DOHH2 (cell line): ENCODE data around the gene RMI2.

ENCODE experiments used
- H3F3A ChIP-seq: fragments of 200-600 bp; sonication (generic), shearing (Covaris generic); 2 replicates; pipeline ENCODE4 v1.6.0; 2016; ENCODE audit warnings: antibody characterized with exemption, mild to moderate bottlenecking; ENCODE audit not compliant: control insufficient read depth, insufficient read depth
- H3K27ac ChIP-seq: fragments of 200-600 bp; sonication (generic); 2 replicates; pipeline ENCODE4 v1.5.1; 2014; ENCODE audit warnings: low read depth, mild to moderate bottlenecking, low read length, moderate library complexity
- H3K27me3 ChIP-seq: fragments of 200-600 bp; sonication (generic); 2 replicates; pipeline ENCODE4 v1.6.1; 2014; ENCODE audit warnings: mild to moderate bottlenecking, low read length, mixed read lengths; ENCODE audit not compliant: control insufficient read depth
- H3K36me3 ChIP-seq: fragments of 200-600 bp; sonication (generic); 2 replicates; pipeline ENCODE4 v1.6.1; 2014; ENCODE audit warnings: mild to moderate bottlenecking, low read length, moderate library complexity, mixed read lengths; ENCODE audit not compliant: control insufficient read depth
- H3K4me1 ChIP-seq: fragments of 200-600 bp; sonication (generic); 2 replicates; pipeline ENCODE4 v1.6.1; 2014; ENCODE audit warnings: mild to moderate bottlenecking, low read length, mixed read lengths; ENCODE audit not compliant: control insufficient read depth
- H3K4me2 ChIP-seq: fragments of 200-600 bp; sonication (generic); 2 replicates; pipeline ENCODE4 v1.6.0; 2014; ENCODE audit warnings: mild to moderate bottlenecking, low read length, moderate library complexity
- H3K4me3 ChIP-seq: fragments of 200-600 bp; sonication (generic); 2 replicates; pipeline ENCODE4 v1.5.1; 2014; ENCODE audit warnings: mild to moderate bottlenecking, low read length, mixed read lengths
- H3K79me2 ChIP-seq: fragments of 200-600 bp; sonication (generic); 2 replicates; pipeline ENCODE4 v1.6.1; 2014; ENCODE audit warnings: mild to moderate bottlenecking, low read length, mixed read lengths; ENCODE audit not compliant: control insufficient read depth
- H3K9me2 ChIP-seq: fragments of 200-600 bp; sonication (generic); replicated peaks from 2 replicates; pipeline ENCODE4 v1.6.1; 2014; ENCODE audit warnings: mild to moderate bottlenecking, low read length, mixed read lengths; ENCODE audit not compliant: control insufficient read depth
- H3K9me3 ChIP-seq: fragments of 200-600 bp; sonication (generic); 2 replicates; pipeline ENCODE4 v1.6.1; 2014; ENCODE audit warnings: antibody characterized with exemption, low read length, mixed read lengths; ENCODE audit not compliant: control insufficient read depth, insufficient read depth
- H4K20me1 ChIP-seq: fragments of 200-600 bp; sonication (generic); 2 replicates; pipeline ENCODE4 v1.6.0; 2014; ENCODE audit warnings: low read depth, mild to moderate bottlenecking, antibody characterized with exemption, low read length, moderate library complexity; ENCODE audit not compliant: control insufficient read depth, insufficient read depth
- EZH2phosphoT487 ChIP-seq: fragments of 200-600 bp; sonication (generic); IDR thresholded peaks from 2 replicates; pipeline ENCODE4 v1.6.1; 2017; ENCODE audit warnings: borderline replicate concordance, mild to moderate bottlenecking, antibody characterized with exemption, low read length, moderate library complexity, mixed read lengths
- TF ChIP-seq, protein P1 (sequence below): fragments of 200-600 bp; sonication (generic); IDR thresholded peaks from one replicate; pipeline ENCODE4 v1.5.1; 2014; ENCODE audit warnings: antibody characterized with exemption, mild to moderate bottlenecking, low read depth, low read length; ENCODE audit not compliant: poor library complexity, severe bottlenecking

RMI2 gene

DNA sequence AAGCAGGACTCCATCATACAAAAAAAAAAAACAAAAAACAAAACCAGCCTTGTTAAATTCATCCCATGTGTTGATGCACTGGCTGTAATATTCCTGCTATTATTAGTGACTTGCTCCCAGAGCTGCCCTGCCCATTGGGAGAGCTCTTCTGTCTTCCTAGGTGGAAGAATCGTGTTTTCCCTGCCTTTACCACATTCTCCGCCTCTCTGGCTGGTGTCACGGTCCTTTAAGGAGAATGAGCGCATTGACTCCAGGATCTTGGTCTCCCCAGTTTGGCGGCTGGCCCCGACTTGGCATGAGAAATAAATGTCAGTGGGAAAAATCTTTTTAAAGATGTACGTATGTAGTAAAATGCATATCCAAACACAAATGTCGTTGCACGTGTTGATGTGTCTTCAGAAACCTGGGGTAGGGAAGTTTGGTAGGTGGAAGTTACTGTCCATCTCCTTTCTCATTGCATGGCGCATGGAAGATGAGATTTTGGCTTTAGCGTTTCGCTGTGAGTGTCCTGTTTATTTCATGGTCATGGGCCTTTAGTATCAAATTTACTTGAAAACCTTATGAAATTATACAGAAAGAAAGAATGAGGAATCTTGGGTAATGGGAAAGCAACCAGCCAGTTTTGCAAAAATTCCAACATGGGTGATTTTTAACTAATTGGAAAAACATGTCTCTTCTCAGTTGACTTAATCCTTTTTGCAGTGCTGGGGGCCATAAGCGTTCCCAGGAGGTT is 15.5 kb downstream of the RMI2 start:
- no peak for TF ChIP-seq EZH2phosphoT487
- TF ChIP-seq, protein P1, sequence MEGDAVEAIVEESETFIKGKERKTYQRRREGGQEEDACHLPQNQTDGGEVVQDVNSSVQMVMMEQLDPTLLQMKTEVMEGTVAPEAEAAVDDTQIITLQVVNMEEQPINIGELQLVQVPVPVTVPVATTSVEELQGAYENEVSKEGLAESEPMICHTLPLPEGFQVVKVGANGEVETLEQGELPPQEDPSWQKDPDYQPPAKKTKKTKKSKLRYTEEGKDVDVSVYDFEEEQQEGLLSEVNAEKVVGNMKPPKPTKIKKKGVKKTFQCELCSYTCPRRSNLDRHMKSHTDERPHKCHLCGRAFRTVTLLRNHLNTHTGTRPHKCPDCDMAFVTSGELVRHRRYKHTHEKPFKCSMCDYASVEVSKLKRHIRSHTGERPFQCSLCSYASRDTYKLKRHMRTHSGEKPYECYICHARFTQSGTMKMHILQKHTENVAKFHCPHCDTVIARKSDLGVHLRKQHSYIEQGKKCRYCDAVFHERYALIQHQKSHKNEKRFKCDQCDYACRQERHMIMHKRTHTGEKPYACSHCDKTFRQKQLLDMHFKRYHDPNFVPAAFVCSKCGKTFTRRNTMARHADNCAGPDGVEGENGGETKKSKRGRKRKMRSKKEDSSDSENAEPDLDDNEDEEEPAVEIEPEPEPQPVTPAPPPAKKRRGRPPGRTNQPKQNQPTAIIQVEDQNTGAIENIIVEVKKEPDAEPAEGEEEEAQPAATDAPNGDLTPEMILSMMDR = no peak
- H3K36me3 ChIP-seq = peaks cover 2% of the 10 kb centered on the region
- H3K79me2 ChIP-seq = no peaks in the 10 kb centered on the region
- no peaks in the 10 kb centered on the region; the same call in 1 of the 2 replicates for H4K20me1 ChIP-seq
- H3K4me2 ChIP-seq = peak overlapping the region; percentile 77
- H3K9me3 ChIP-seq = no peaks in the 10 kb centered on the region
- H3K9me2 ChIP-seq = no peaks in the 10 kb centered on the region
- peak overlapping the region; percentile 58; the same call in 1 of the 2 replicates for H3K4me3 ChIP-seq
- peaks cover 65% of the 10 kb centered on the region for H3K4me1 ChIP-seq
- H3K27ac ChIP-seq = no peak overlapping the region
- peaks cover 61% of the 10 kb centered on the region for H3K27me3 ChIP-seq
- 0 out of 2 replicates have a peak, but pooled peaks cover 3% of the 10 kb centered on the region for H3F3A ChIP-seq

DNA sequence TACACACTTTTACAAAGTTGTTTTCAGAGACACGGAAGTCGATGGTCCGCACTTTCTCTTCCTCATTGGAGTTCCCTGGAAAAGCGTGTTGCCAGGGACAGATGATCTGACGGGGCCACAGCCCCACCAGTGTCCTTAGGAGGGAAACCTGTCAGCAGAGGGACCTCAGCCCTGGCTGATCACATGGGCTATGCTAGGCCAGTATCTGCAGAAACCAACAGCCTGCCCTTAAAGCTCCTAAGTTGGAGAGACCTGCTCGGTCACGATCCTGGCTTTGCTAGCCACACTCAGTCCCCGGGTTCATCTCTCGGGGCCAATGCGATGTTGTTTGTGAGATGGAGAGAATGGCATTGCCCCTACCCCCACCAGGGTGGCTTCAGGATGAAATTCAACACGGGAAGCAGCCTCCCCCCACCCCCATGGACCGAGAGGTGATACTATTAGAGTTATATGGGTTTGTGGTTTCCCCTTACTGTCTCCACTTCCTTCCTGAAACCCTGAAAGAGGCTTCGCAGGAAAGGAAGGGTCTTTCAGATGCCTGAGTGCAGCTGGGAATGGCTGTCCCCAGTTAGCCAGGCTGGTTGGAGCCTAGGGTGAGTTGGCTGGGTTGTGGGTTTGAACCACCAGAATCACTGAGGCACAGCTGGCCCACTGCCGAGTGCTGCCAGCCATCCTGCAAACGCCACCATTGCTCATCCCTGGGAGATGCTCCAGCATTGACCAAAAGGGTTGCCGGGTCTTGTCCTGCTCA is 16.6 kb downstream of the RMI2 start:
- Histone ChIP-seq H3K27me3 (peaks cover 62% of the 10 kb centered on the region), H3K9me3 (no peaks in the 10 kb centered on the region), H3K36me3 (no peaks in the 10 kb centered on the region), H4K20me1 (no peaks in the 10 kb centered on the region; the same call in 1 of the 2 replicates), H3K4me1 (peaks cover 61% of the 10 kb centered on the region), H3K79me2 (no peaks in the 10 kb centered on the region), H3K4me3 (peak overlapping the region; percentile 58), H3K4me2 (peak overlapping the region; percentile 77), H3K9me2 (no peaks in the 10 kb centered on the region), H3F3A (0 out of 2 replicates have a peak, but pooled peaks cover 3% of the 10 kb centered on the region), H3K27ac (no peak overlapping the region)
- no peak for TF ChIP-seq EZH2phosphoT487
- TF ChIP-seq, protein P1 = no peak

DNA sequence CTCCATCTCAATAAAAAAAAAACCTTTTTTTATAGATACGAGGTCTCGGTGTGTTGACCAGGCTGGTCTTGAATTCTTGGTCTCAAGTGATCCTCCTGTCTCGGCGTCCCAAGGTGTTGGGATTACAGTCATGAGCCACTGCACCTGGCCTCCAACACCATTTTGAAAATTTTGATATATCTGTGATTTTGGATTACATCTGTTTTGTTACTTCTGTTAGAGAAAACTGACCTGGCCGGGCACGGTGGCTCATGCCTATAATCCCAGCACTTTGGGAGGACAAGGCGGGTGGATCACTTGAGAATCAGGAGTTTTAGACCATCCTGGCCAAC is 18.6 kb downstream of the RMI2 start:
- no peak overlapping the region for H3K4me2 ChIP-seq
- no peak overlapping the region for H3K4me3 ChIP-seq
- H3K79me2 ChIP-seq = no peaks in the 10 kb centered on the region
- no peaks in the 10 kb centered on the region for H3K36me3 ChIP-seq
- H3K9me3 ChIP-seq = no peaks in the 10 kb centered on the region
- H3F3A ChIP-seq = 0 out of 2 replicates have a peak, but pooled peaks cover 6% of the 10 kb centered on the region
- H3K4me1 ChIP-seq = peaks cover 76% of the 10 kb centered on the region
- TF ChIP-seq, protein P1 = no peak
- TF ChIP-seq EZH2phosphoT487 = no peak
- H3K27ac ChIP-seq = no peak overlapping the region
- H3K9me2 ChIP-seq = no peaks in the 10 kb centered on the region
- H3K27me3 ChIP-seq = peaks cover 49% of the 10 kb centered on the region
- H4K20me1 ChIP-seq = no peaks in the 10 kb centered on the region; the same call in 1 of the 2 replicates
